ENCODE data around the gene RNU6-1.

Gene RNU6-1

GRCh38 chr15:67794832-67795574 lies 44.8 kb downstream of the RNU6-1 start:
- Mint-ChIP-seq H3K27me3 (ENCODE audit: low read depth) (no peaks in the 10 kb centered on the region), H3K36me3 (ENCODE audit: low read depth) (peaks cover 8% of the 10 kb centered on the region), H3K4me1 (ENCODE audit: low read depth) (no peaks in the 10 kb centered on the region), H3K27ac (no peak overlapping the region), H3K4me3 (no peak overlapping the region), H3K9me3 (peaks cover 19% of the 10 kb centered on the region)

DNA sequence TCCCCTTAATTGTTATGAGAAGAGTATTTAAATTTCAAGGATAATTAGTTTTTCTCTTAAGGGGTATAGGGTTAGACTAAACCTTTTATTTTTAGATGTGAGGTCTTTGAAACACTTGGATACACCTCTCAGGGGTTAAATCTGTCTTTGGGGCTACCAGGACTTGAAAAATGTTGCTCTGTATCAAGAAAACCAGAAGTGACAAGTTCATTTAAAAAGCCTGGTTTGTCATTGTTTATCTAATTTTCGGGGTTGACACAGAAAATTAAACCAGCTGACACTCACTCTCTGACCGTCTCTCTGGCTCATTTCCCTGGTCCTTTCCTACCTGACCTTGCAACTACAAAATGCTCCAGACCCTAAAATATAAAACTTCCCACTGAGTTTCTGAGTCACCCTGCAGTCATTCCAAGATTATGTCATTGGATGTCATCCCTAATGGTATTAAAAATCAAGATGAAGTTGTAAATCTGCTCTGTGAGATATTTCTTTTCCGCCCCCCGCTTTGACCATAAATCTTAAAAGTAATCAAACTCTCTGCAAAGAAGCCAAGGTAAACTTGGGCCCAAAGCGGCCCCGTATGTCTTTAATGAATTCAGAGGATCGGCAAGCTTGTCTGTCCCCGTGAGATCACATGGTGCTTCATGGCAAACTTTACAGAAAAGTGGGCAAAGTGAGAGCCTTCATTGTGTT lies 47.4 kb downstream of the RNU6-1 start:
- Mint-ChIP-seq H3K27me3 (ENCODE audit: low read depth) (no peaks in the 10 kb centered on the region), H3K9me3 (peaks cover 19% of the 10 kb centered on the region), H3K4me1 (ENCODE audit: low read depth) (no peaks in the 10 kb centered on the region), H3K36me3 (ENCODE audit: low read depth) (peaks cover 10% of the 10 kb centered on the region), H3K4me3 (no peak overlapping the region), H3K27ac (no peak overlapping the region)

DNA sequence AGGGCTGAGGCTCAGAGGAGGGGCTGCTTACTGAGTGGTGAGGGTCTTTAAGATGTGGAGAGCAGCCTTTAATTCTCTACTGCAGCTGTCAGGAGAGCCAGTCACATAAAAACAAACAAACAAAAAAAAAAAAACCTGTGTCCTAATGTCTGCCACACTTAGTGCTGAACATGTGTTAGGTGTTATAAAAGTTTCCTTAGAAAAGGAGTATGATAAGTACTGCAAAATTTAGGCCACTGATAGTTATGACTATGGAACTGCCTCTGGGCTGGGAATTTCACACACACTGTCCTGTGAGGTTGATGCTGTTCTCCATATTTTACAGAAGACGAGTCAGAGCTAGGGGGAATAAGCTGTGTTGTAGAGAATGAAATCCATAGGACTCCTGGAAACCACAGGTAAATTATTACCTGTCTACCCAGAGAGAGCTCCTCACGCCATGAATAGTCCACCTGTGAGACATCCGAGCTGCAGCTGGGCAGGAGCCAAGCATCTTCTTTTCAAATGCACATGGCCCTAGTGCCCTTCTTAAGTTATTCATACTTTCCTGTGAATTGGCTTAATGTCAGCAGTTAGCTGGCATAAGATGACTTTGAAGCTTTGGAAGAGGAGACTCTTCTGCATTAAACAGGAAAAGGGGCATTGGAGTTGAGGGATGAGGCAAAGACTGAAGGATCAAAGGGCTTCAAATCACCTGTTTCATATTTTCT lies 49.1 kb downstream of the RNU6-1 start:
- H3K36me3 Mint-ChIP-seq (ENCODE audit: low read depth): peaks cover 7% of the 10 kb centered on the region
- H3K27me3 Mint-ChIP-seq (ENCODE audit: low read depth): no peaks in the 10 kb centered on the region
- peaks cover 14% of the 10 kb centered on the region for H3K9me3 Mint-ChIP-seq
- no peaks in the 10 kb centered on the region for H3K4me1 Mint-ChIP-seq (ENCODE audit: low read depth)
- no peak overlapping the region for H3K4me3 Mint-ChIP-seq
- no peak overlapping the region for H3K27ac Mint-ChIP-seq
